Measurements from ENCODE around the gene FAM3A. TPM values are rescaled to one million over a fixed set of nuclear protein-coding genes. Genes with fewer than 3 reads are reported as not detected.

FAM3A gene
- total RNA-seq, 1 experiment from 2014 or later, result 15.6 TPM

DNA sequence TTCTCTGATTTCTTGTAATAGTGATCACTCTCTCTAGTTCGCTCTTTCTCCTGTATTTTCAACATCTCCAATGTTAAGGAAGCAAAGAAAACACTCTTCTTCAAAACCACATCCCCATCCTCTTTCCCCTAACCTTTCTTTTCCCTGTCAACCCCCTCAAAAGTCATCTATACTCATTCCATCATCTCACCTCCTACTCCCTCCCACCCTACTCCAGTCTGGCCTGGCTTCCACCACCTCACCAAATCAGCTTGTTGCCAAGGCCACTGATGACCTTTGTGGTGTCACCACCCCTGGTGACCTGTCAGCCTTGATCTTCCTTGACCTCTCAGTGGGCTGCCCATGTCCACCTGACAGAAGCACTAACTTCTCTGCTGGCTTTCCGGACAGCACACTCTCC, 2.3 kb downstream of the FAM3A start:
- CTCF ChIA-PET, result no interaction called here
- RAD21 ChIA-PET (ENCODE audit: low non-redundant PET in 1 of 2, low total read pairs in 2 of 2, uncharacterized antibody in 2 of 2, unreplicated experiment in 2 of 2), result no interaction called here
- POLR2A ChIA-PET, result no interaction called here
- Histone ChIP-seq H3K4me2 (ENCODE audit: low read length) (no peak overlapping the region), H3K9me2 (ENCODE audit: insufficient read depth) (no peaks in the 10 kb centered on the region), H3K4me3 (replicated peaks in 1 of 2; ENCODE audit: low read depth in 1 of 2, low read length in 2 of 2) (no peak overlapping the region), H2AFZ (ENCODE audit: low read depth, low read length, poor library complexity, severe bottlenecking) (no peak overlapping the region), H3K36me3 (ENCODE audit: control insufficient read depth in 1 of 2, insufficient read depth in 2 of 2, low read length in 2 of 2) (no peaks in the 10 kb centered on the region), H3K9ac (ENCODE audit: low read length) (no peak overlapping the region), H3K4me1 (ENCODE audit: control insufficient read depth in 1 of 2, insufficient read depth in 2 of 2, low read length in 2 of 2) (peaks cover 5 to 10% of the 10 kb centered on the region in 2 experiments; a peak in 3 of 4 replicates), H4K20me1 (ENCODE audit: insufficient read depth) (no peaks in the 10 kb centered on the region), H3K9me3 (ENCODE audit: control insufficient read depth in 1 of 2, insufficient read depth in 1 of 2, low read depth in 1 of 2, low read length in 2 of 2) (no peaks in the 10 kb centered on the region), H3K27ac (ENCODE audit: low read depth, low read length) (no peak overlapping the region), H3K27me3 (ENCODE audit: insufficient read depth, low read length) (no peaks in the 10 kb centered on the region), H3K79me2 (ENCODE audit: insufficient read depth, low read length) (no peaks in the 10 kb centered on the region)
- intact Hi-C loops (cut with micrococcal nuclease), result no loop called here
- no peak for ATAC-seq
- no TSS peak for BruUV-seq (replicated peaks)
- TF ChIP-seq POLR2AphosphoS5 (IDR thresholded peaks at IDR 0.05; ENCODE audit: low read depth, low read length) (no peak), CBX3 (IDR thresholded peaks at IDR 0.05; ENCODE audit: low read depth) (no peak), ELF1 (IDR thresholded peaks at IDR 0.05; ENCODE audit: borderline replicate concordance, low read depth) (no peak), POLR2A (IDR thresholded peaks at IDR 0.05; ENCODE audit: borderline replicate concordance, extremely low read depth, insufficient read depth, insufficient read length) (no peak), FOSL1 (IDR thresholded peaks at IDR 0.05; ENCODE audit: low read depth) (no peak), EZH2phosphoT487 (IDR thresholded peaks at IDR 0.05; ENCODE audit: borderline replicate concordance) (no peak), TCF7L2 (IDR thresholded peaks at IDR 0.05; ENCODE audit: borderline replicate concordance, extremely low read depth, insufficient read depth, insufficient read length) (no peak), EGR1 (IDR thresholded peaks at IDR 0.05; ENCODE audit: low read depth) (no peak), SRF (IDR thresholded peaks at IDR 0.05; ENCODE audit: low read depth) (no peak), ZNF274 (IDR thresholded peaks at IDR 0.05; ENCODE audit: low read depth, low read length) (no peak), YY1 (IDR thresholded peaks at IDR 0.05; ENCODE audit: extremely low read depth, insufficient replicate concordance, low read depth, low read length) (no peak), SP1 (IDR thresholded peaks at IDR 0.05; ENCODE audit: low read depth) (no peak), RAD21 (IDR thresholded peaks at IDR 0.05; ENCODE audit: low read depth) (no peak), SIN3A (IDR thresholded peaks at IDR 0.05; ENCODE audit: low read depth) (no peak)
- TF ChIP-seq, protein P1, sequence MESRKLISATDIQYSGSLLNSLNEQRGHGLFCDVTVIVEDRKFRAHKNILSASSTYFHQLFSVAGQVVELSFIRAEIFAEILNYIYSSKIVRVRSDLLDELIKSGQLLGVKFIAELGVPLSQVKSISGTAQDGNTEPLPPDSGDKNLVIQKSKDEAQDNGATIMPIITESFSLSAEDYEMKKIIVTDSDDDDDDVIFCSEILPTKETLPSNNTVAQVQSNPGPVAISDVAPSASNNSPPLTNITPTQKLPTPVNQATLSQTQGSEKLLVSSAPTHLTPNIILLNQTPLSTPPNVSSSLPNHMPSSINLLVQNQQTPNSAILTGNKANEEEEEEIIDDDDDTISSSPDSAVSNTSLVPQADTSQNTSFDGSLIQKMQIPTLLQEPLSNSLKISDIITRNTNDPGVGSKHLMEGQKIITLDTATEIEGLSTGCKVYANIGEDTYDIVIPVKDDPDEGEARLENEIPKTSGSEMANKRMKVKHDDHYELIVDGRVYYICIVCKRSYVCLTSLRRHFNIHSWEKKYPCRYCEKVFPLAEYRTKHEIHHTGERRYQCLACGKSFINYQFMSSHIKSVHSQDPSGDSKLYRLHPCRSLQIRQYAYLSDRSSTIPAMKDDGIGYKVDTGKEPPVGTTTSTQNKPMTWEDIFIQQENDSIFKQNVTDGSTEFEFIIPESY (IDR thresholded peaks at IDR 0.05; ENCODE audit: extremely low read depth, insufficient replicate concordance, low read length), result no peak
- TF ChIP-seq, protein P2, sequence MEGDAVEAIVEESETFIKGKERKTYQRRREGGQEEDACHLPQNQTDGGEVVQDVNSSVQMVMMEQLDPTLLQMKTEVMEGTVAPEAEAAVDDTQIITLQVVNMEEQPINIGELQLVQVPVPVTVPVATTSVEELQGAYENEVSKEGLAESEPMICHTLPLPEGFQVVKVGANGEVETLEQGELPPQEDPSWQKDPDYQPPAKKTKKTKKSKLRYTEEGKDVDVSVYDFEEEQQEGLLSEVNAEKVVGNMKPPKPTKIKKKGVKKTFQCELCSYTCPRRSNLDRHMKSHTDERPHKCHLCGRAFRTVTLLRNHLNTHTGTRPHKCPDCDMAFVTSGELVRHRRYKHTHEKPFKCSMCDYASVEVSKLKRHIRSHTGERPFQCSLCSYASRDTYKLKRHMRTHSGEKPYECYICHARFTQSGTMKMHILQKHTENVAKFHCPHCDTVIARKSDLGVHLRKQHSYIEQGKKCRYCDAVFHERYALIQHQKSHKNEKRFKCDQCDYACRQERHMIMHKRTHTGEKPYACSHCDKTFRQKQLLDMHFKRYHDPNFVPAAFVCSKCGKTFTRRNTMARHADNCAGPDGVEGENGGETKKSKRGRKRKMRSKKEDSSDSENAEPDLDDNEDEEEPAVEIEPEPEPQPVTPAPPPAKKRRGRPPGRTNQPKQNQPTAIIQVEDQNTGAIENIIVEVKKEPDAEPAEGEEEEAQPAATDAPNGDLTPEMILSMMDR (IDR thresholded peaks at IDR 0.05 in 2 of 3, conservative IDR thresholded peaks at IDR 0.05 in 1 of 3; ENCODE audit: borderline replicate concordance in 1 of 3, insufficient read depth in 1 of 3, low read depth in 2 of 3, low read length in 2 of 3), result no peak
- TF ChIP-seq, protein P3, sequence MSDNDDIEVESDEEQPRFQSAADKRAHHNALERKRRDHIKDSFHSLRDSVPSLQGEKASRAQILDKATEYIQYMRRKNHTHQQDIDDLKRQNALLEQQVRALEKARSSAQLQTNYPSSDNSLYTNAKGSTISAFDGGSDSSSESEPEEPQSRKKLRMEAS (IDR thresholded peaks at IDR 0.05), result no peak
- TF ChIP-seq, protein P4, sequence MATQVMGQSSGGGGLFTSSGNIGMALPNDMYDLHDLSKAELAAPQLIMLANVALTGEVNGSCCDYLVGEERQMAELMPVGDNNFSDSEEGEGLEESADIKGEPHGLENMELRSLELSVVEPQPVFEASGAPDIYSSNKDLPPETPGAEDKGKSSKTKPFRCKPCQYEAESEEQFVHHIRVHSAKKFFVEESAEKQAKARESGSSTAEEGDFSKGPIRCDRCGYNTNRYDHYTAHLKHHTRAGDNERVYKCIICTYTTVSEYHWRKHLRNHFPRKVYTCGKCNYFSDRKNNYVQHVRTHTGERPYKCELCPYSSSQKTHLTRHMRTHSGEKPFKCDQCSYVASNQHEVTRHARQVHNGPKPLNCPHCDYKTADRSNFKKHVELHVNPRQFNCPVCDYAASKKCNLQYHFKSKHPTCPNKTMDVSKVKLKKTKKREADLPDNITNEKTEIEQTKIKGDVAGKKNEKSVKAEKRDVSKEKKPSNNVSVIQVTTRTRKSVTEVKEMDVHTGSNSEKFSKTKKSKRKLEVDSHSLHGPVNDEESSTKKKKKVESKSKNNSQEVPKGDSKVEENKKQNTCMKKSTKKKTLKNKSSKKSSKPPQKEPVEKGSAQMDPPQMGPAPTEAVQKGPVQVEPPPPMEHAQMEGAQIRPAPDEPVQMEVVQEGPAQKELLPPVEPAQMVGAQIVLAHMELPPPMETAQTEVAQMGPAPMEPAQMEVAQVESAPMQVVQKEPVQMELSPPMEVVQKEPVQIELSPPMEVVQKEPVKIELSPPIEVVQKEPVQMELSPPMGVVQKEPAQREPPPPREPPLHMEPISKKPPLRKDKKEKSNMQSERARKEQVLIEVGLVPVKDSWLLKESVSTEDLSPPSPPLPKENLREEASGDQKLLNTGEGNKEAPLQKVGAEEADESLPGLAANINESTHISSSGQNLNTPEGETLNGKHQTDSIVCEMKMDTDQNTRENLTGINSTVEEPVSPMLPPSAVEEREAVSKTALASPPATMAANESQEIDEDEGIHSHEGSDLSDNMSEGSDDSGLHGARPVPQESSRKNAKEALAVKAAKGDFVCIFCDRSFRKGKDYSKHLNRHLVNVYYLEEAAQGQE (IDR thresholded peaks at IDR 0.05; ENCODE audit: low read depth), result no peak
- TF ChIP-seq, protein P5, sequence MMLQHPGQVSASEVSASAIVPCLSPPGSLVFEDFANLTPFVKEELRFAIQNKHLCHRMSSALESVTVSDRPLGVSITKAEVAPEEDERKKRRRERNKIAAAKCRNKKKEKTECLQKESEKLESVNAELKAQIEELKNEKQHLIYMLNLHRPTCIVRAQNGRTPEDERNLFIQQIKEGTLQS (IDR thresholded peaks at IDR 0.05), result no peak
- DNase-seq (ENCODE audit: low read depth, low spot score), result no peak
